HG03469 (cell line): ENCODE measurements around the gene EGLN3.
A peak's percentile ranks its signal among the peaks of the same experiment; 100 is the strongest.
"Not testable (repeated sequence)": the region's sequence is repeated elsewhere in the genome, so short reads cannot be mapped to it uniquely, and the experiment has no call there.

Source experiments
- ATAC-seq: cut with Tn5 transposase; IDR thresholded peaks from one replicate; pipeline ENCODE4 v1.9.1; 2021; ENCODE audit warnings: mild to moderate bottlenecking, moderate library complexity, moderate number of reproducible peaks; ENCODE audit not compliant: unreplicated experiment

EGLN3 gene

GRCh38 chr14:33950320-33951182 is at the start of gene EGLN3:
TSS of gene EGLN3 (minus strand) at chr14:33951074. CDS start at chr14:33950752, 322 bp downstream.
- peak; percentile 77 for ATAC-seq

- no peak for ATAC-seq
Measured at GRCh38 chr14:34000396-34000795, 49.5 kb upstream of the EGLN3 start.

GRCh38 chr14:33999771-34000291 is 49.0 kb upstream of the EGLN3 start:
- no peak for ATAC-seq

GRCh38 chr14:33997611-33998010 is 46.7 kb upstream of the EGLN3 start:
- ATAC-seq = no peak

GRCh38 chr14:33996462-33996861 is 45.6 kb upstream of the EGLN3 start:
- ATAC-seq = no peak

- ATAC-seq = no peak
Measured at GRCh38 chr14:33993246-33993645, 42.4 kb upstream of the EGLN3 start.

GRCh38 chr14:33992274-33993007 is 41.6 kb upstream of the EGLN3 start:
- ATAC-seq = no peak

GRCh38 chr14:33990790-33991189 is 39.9 kb upstream of the EGLN3 start:
- no peak for ATAC-seq

GRCh38 chr14:33987565-33988080 is 36.7 kb upstream of the EGLN3 start:
- no peak for ATAC-seq

- ATAC-seq = no peak
Measured at GRCh38 chr14:33986804-33987203, 35.9 kb upstream of the EGLN3 start.

GRCh38 chr14:33985242-33985641 is 34.4 kb upstream of the EGLN3 start:
- no peak for ATAC-seq

GRCh38 chr14:33979613-33980276 is 28.9 kb upstream of the EGLN3 start:
- peak; percentile 77 for ATAC-seq

- ATAC-seq = no peak
Measured at GRCh38 chr14:33978892-33979612, 28.2 kb upstream of the EGLN3 start.

GRCh38 chr14:33972583-33973081 is 21.8 kb upstream of the EGLN3 start:
- peak; percentile 90 for ATAC-seq

- not testable (repeated sequence) for ATAC-seq
Measured at GRCh38 chr14:33969846-33970245, 19.0 kb upstream of the EGLN3 start.

- ATAC-seq = no peak
Measured at GRCh38 chr14:33968722-33969121, 17.8 kb upstream of the EGLN3 start.

- no peak for ATAC-seq
Measured at GRCh38 chr14:33967138-33967537, 16.3 kb upstream of the EGLN3 start.

- no peak for ATAC-seq
Measured at GRCh38 chr14:33966276-33966675, 15.4 kb upstream of the EGLN3 start.

GRCh38 chr14:33964599-33965317 is 13.9 kb upstream of the EGLN3 start:
- no peak for ATAC-seq
